Calu3 (cell line): ENCODE results near the gene RPSA. TPM values are rescaled to one million over a fixed set of nuclear protein-coding genes. Genes with fewer than 3 reads are reported as not detected.

Experiments used
- BruUV-seq: library from RNA; stranded (reverse); fragments of 400-500 nt; replicated peaks from 2 replicates; lab custom pipeline; 2021; lab: Mats Ljungman, UMichigan
- CTCF ChIA-PET: fragments of 300-600 bp; sonication (Branson Sonifier 250); formaldehyde crosslinking; loops from one replicate; lab custom pipeline; 2022; ENCODE audit warnings: antibody characterized with exemption; lab: Charles Lee
- DNase-seq: peaks from one replicate; pipeline ENCODE4 v3.0.0; 2022
- H3K27ac Mint-ChIP-seq: one replicate; pipeline ENCODE4 v1.8.0; 2022; ENCODE audit warnings: mixed read lengths; ENCODE audit not compliant: unreplicated experiment
- H3K27me3 Mint-ChIP-seq: one replicate; pipeline ENCODE4 v1.8.0; 2022; ENCODE audit warnings: mixed read lengths; ENCODE audit not compliant: unreplicated experiment
- H3K36me3 Mint-ChIP-seq: one replicate; pipeline ENCODE4 v1.8.0; 2022; ENCODE audit warnings: mild to moderate bottlenecking, moderate library complexity, mixed read lengths; ENCODE audit not compliant: insufficient read depth, unreplicated experiment
- H3K4me1 Mint-ChIP-seq: one replicate; pipeline ENCODE4 v1.8.0; 2022; ENCODE audit warnings: mild to moderate bottlenecking, low read depth, mixed read lengths; ENCODE audit not compliant: unreplicated experiment
- H3K4me3 Mint-ChIP-seq: one replicate; pipeline ENCODE4 v1.8.0; 2022; ENCODE audit warnings: mild to moderate bottlenecking, low read depth, moderate library complexity, mixed read lengths; ENCODE audit not compliant: unreplicated experiment
- H3K9me3 Mint-ChIP-seq: one replicate; pipeline ENCODE4 v1.8.0; 2022; ENCODE audit warnings: low read depth, mixed read lengths; ENCODE audit not compliant: unreplicated experiment
- intact Hi-C: fragments of 100-400 bp; cut with micrococcal nuclease; formaldehyde crosslinking; loops from one replicate; pipeline ENCODE4 v1.10.0; 2022; ENCODE audit not compliant: unreplicated experiment
- total RNA-seq: library from RNA; stranded (reverse); gene quantifications from 2 replicates; pipeline ENCODE4 v1.2.3, GENCODE V29; 2022
- TF ChIP-seq, protein P1 (sequence below): fragments of 200-600 bp; IDR thresholded peaks from one replicate; pipeline ENCODE4 v1.8.0; 2022; ENCODE audit warnings: antibody characterized with exemption; ENCODE audit not compliant: unreplicated experiment

RPSA gene
- total RNA-seq, 1 experiment from 2014 or later = 904 TPM

GRCh38 chr3:39383881-39384664 is 22.4 kb upstream of the RPSA start:
- no TSS peak for BruUV-seq
- Mint-ChIP-seq H3K9me3 (no peaks in the 10 kb centered on the region), H3K27ac (peak overlapping the region; percentile 97), H3K4me3 (peak overlapping the region; percentile 99), H3K27me3 (no peaks in the 10 kb centered on the region), H3K36me3 (peaks cover 37% of the 10 kb centered on the region), H3K4me1 (peaks cover 39% of the 10 kb centered on the region)
- TF ChIP-seq, protein P1, sequence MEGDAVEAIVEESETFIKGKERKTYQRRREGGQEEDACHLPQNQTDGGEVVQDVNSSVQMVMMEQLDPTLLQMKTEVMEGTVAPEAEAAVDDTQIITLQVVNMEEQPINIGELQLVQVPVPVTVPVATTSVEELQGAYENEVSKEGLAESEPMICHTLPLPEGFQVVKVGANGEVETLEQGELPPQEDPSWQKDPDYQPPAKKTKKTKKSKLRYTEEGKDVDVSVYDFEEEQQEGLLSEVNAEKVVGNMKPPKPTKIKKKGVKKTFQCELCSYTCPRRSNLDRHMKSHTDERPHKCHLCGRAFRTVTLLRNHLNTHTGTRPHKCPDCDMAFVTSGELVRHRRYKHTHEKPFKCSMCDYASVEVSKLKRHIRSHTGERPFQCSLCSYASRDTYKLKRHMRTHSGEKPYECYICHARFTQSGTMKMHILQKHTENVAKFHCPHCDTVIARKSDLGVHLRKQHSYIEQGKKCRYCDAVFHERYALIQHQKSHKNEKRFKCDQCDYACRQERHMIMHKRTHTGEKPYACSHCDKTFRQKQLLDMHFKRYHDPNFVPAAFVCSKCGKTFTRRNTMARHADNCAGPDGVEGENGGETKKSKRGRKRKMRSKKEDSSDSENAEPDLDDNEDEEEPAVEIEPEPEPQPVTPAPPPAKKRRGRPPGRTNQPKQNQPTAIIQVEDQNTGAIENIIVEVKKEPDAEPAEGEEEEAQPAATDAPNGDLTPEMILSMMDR = no peak
- CTCF ChIA-PET = interaction anchor here (0.6 to 0.9 kb wide), 3 partner anchors 26 to 234 kb away, joined by 3 read pairs; no protein-coding TSS in a partner anchor
- DNase-seq = peak; percentile 97
- intact Hi-C loops = loop anchor here (5.0 kb wide), 1 partner anchor 52 kb away; no protein-coding TSS in a partner anchor

DNA sequence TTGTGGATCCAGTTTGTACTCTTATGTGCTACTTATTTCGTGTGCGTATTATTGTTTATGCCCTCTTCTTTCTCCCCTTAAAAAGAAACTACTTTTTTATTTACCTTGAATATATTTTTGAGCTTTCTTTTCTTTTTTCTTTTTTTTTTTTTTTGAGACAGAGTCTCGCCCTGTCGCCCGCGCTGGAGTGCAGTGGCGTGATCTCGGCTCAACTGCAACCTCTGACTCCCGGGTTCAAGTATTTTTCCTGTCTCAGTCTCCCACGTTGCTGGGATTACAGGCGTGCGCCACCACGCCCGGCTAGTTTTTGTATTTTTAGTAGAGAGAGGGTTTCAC is 21.9 kb upstream of the RPSA start:
- Mint-ChIP-seq H3K4me1 (peaks cover 39% of the 10 kb centered on the region), H3K36me3 (peaks cover 37% of the 10 kb centered on the region), H3K4me3 (peak overlapping the region; percentile 99), H3K9me3 (no peaks in the 10 kb centered on the region), H3K27ac (no peak overlapping the region), H3K27me3 (no peaks in the 10 kb centered on the region)
- TF ChIP-seq, protein P1 = no peak
- no peak for DNase-seq
- no TSS peak for BruUV-seq
- CTCF ChIA-PET = interaction anchor here (0.6 to 0.9 kb wide), 3 partner anchors 25 to 234 kb away, joined by 3 read pairs; no protein-coding TSS in a partner anchor
- intact Hi-C loops = loop anchor here (5.0 kb wide), 1 partner anchor 52 kb away; no protein-coding TSS in a partner anchor

GRCh38 chr3:39385456-39386090 is 20.9 kb upstream of the RPSA start:
- TF ChIP-seq, protein P1 = no peak
- Mint-ChIP-seq H3K36me3 (peaks cover 32% of the 10 kb centered on the region), H3K27me3 (no peaks in the 10 kb centered on the region), H3K27ac (no peak overlapping the region), H3K4me3 (peak overlapping the region; percentile 99), H3K4me1 (peaks cover 39% of the 10 kb centered on the region), H3K9me3 (no peaks in the 10 kb centered on the region)
- intact Hi-C loops = no loop called here
- DNase-seq = no peak
- CTCF ChIA-PET = no interaction called here
- TSS peak; percentile 52 for BruUV-seq

DNA sequence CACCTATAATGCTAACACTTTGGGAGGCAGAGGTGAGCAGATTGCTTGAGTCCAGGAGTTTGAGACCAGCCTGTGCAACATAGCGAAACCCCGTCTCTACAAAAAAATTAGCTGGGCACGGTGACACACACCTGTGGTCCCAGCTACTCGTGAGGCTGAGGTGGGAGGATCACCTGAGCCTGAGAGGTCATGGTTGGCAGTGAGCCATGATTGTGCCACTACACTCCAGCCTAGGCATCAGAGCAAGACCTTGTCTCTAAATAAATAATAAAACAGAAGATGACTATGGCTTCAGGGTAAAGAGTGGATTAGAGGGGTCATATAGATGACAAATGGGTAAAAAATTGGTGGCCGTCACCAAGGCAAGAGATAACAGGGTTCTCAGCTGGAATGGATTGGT is 20.2 kb upstream of the RPSA start:
- no peak overlapping the region for H3K27ac Mint-ChIP-seq
- H3K9me3 Mint-ChIP-seq = no peaks in the 10 kb centered on the region
- TF ChIP-seq, protein P1 = no peak
- intact Hi-C loops = no loop called here
- DNase-seq = no peak
- H3K27me3 Mint-ChIP-seq = no peaks in the 10 kb centered on the region
- H3K36me3 Mint-ChIP-seq = peaks cover 32% of the 10 kb centered on the region
- CTCF ChIA-PET = no interaction called here
- no peak overlapping the region for H3K4me3 Mint-ChIP-seq
- H3K4me1 Mint-ChIP-seq = peaks cover 39% of the 10 kb centered on the region
- no TSS peak for BruUV-seq
